HEK293T (cell line): ENCODE measurements around the gene RAB23.

ENCODE experiments used
- BHLHE40 ChIP-seq: fragments of 450-650 bp; IDR thresholded peaks from 2 replicates; pipeline ENCODE4 v1.6.1; 2016; ENCODE audit warnings: mild to moderate bottlenecking, moderate library complexity, borderline replicate concordance
- ELF4 ChIP-seq: fragments of 450-650 bp; IDR thresholded peaks from 2 replicates; pipeline ENCODE4 v1.6.1; 2017; ENCODE audit warnings: antibody characterized with exemption
- FOXA1 ChIP-seq: fragments of 450-650 bp; IDR thresholded peaks from 2 replicates; pipeline ENCODE4 v1.6.1; 2016; ENCODE audit warnings: mild to moderate bottlenecking
- FOXK2 ChIP-seq: fragments of 450-650 bp; IDR thresholded peaks from 2 replicates; pipeline ENCODE4 v1.6.1; 2016; ENCODE audit warnings: mild to moderate bottlenecking
- FOXM1 ChIP-seq: fragments of 450-650 bp; IDR thresholded peaks from 2 replicates; pipeline ENCODE4 v1.6.1; 2017; ENCODE audit warnings: mild to moderate bottlenecking, borderline replicate concordance
- HDGF ChIP-seq: fragments of 450-650 bp; IDR thresholded peaks from 2 replicates; pipeline ENCODE4 v1.6.1; 2017; ENCODE audit warnings: antibody characterized with exemption, borderline replicate concordance
- NFRKB ChIP-seq: fragments of 450-650 bp; IDR thresholded peaks from 2 replicates; pipeline ENCODE4 v1.6.1; 2016; ENCODE audit warnings: mild to moderate bottlenecking, moderate library complexity
- SP1 ChIP-seq: fragments of 450-650 bp; IDR thresholded peaks from 2 replicates; pipeline ENCODE4 v1.6.1; 2017

- no peak for TF ChIP-seq FOXK2
- no peak for TF ChIP-seq HDGF
- no peak for TF ChIP-seq ELF4
- TF ChIP-seq FOXA1, result no peak
- no peak for TF ChIP-seq SP1
- no peak for TF ChIP-seq FOXM1
- TF ChIP-seq BHLHE40, result no peak
- TF ChIP-seq NFRKB, result no peak
Measured at GRCh38 chr6:57165080-57165479, 57.0 kb downstream of the RAB23 start.
